Thyroid gland (tissue), 4 donors: ENCODE data around the gene TELO2. TPM values are rescaled to one million over a fixed set of nuclear protein-coding genes. Genes with fewer than 3 reads are reported as not detected.
A peak's percentile ranks its signal among the peaks of the same experiment; 100 is the strongest.

Experiments used
- DNase-seq, 2 donors: peaks; one replicate each; pipeline ENCODE4 v3.0.0-alpha.2; 2019
- H3K27ac ChIP-seq, 3 donors: fragments of 200-600 bp; sonication (generic); 1 replicate in 2 of 3; 2 replicates in 1 of 3; pipeline ENCODE4 v1.5.1; 2016 to 2019; ENCODE audit warnings: mild to moderate bottlenecking in 1 of 3, moderate library complexity in 1 of 3
- H3K27me3 ChIP-seq: fragments of 200-600 bp; sonication (generic); one replicate; pipeline ENCODE4 v1.5.1; 2019
- H3K36me3 ChIP-seq, 2 donors: fragments of 200-600 bp; sonication (generic); one replicate each; pipeline ENCODE4 v1.5.1; 2016 to 2019
- H3K4me1 ChIP-seq, 2 donors: fragments of 200-600 bp; sonication (generic); one replicate each; pipeline ENCODE4 v1.5.1; 2017 to 2019
- H3K4me3 ChIP-seq, 3 donors: fragments of 200-600 bp; sonication (generic); replicated peaks in 1 of 3; 1 replicate in 2 of 3; 2 replicates in 1 of 3; pipeline ENCODE4 v1.5.1; 2016; ENCODE audit warnings: mild to moderate bottlenecking in 1 of 3
- H3K9me3 ChIP-seq: fragments of 200-600 bp; sonication (generic); one replicate; pipeline ENCODE4 v1.5.1; 2017
- CTCF ChIP-seq, 6 experiments: fragments of 200-600 bp in 3 of 6; fragments of 450-650 bp in 3 of 6; sonication (generic) in 3 of 6; IDR thresholded peaks; one replicate each; pipeline ENCODE4 v1.5.1; 2016 to 2019; ENCODE audit warnings: antibody characterized with exemption in 6 of 6, mild to moderate bottlenecking in 2 of 6, inconsistent platforms in 1 of 6, moderate library complexity in 1 of 6
- POLR2A ChIP-seq, 2 donors: fragments of 450-650 bp; IDR thresholded peaks; one replicate each; pipeline ENCODE4 v1.6.1; 2017; ENCODE audit warnings: antibody characterized with exemption in 2 of 2, mild to moderate bottlenecking in 2 of 2, moderate library complexity in 1 of 2
- WGBS, 2 donors: methylation state at CpG; one replicate each; pipeline ENCODE4 v1.1.5; 2017; 5-methylcytosine and 5-hydroxymethylcytosine counted together
- intact Hi-C: fragments of 100-400 bp; cut with DNase I; formaldehyde crosslinking; loops from one replicate; pipeline ENCODE4 v1.15.1; 2023
- total RNA-seq, 4 donors: library from RNA; depleted of rRNA; stranded (reverse); fragments of >200 nt; gene quantifications; one replicate each; pipeline ENCODE4 v1.2.3, GENCODE V29; 2016

TELO2 gene
- total RNA-seq, 4 donors from 2014 or later, result 12.5 to 19.4 (median 12.8) TPM

GRCh38 chr16:1494129-1494640 lies 1.0 kb downstream of the TELO2 start:
- Histone ChIP-seq H3K4me3 (peak overlapping the region; percentile 48 to 74 (median 64)), H3K36me3 (peaks cover 5 to 18% of the 10 kb centered on the region in 2 donors), H3K4me1 (peaks cover 10 to 20% of the 10 kb centered on the region in 2 donors), H3K9me3 (no peaks in the 10 kb centered on the region), H3K27ac (peak overlapping the region in 1 of 3 donors; percentile 81), H3K27me3 (no peaks in the 10 kb centered on the region)
- DNase-seq, result peak; percentile 27 to 28
- peak in 4 of 6 experiments; percentile 11 to 38 (median 18) for TF ChIP-seq CTCF (IDR thresholded peaks at IDR 0.05)
- TF ChIP-seq POLR2A (IDR thresholded peaks at IDR 0.05), result no peak
- intact Hi-C loops, result loop anchor here (5.0 kb wide), 1 partner anchor 108 kb away; no protein-coding TSS in a partner anchor
- WGBS, 2 donors, result 44% methylated on average over 24 of the region's 25 CpGs; no CpG with 5 or more reads in 1 of the 2 donors

DNA sequence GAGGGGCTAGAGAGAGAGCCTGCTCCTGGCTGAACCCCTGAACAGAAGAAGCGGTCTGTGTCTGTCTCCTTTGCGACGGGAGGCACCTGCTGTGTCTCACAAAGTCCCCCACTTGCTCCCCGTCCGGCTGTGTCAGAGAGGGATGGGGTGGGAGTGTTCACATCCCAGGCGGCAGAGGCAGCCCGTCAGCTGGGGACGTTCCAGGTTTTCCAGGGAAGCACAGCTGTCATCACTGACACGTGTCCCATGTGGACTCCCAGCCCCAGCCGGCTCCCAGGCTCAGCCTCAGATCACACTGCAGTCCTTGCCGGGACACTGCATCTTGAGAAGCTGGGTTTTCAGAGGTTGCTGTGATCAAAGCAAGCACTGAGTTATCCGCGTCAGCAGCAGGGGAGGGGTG lies 1.6 kb downstream of the TELO2 start:
- intact Hi-C loops, result loop anchor here (5.0 kb wide), 1 partner anchor 108 kb away; no protein-coding TSS in a partner anchor
- no peak for TF ChIP-seq CTCF (IDR thresholded peaks at IDR 0.05)
- TF ChIP-seq POLR2A (IDR thresholded peaks at IDR 0.05), result no peak
- Histone ChIP-seq H3K36me3 (peaks cover 5 to 22% of the 10 kb centered on the region in 2 donors), H3K27ac (no peak overlapping the region), H3K4me3 (no peak overlapping the region), H3K4me1 (peaks cover 10 to 20% of the 10 kb centered on the region in 2 donors), H3K27me3 (no peaks in the 10 kb centered on the region), H3K9me3 (no peaks in the 10 kb centered on the region)
- WGBS, 2 donors, result 79 to 81% methylated on average over 3 to 13 of the region's 13 CpGs
- DNase-seq, result no peak

GRCh38 chr16:1495211-1495888 lies 2.2 kb downstream of the TELO2 start:
- H3K27ac ChIP-seq, result no peak overlapping the region
- no peaks in the 10 kb centered on the region for H3K9me3 ChIP-seq
- TF ChIP-seq CTCF (IDR thresholded peaks at IDR 0.05) (no peak), POLR2A (IDR thresholded peaks at IDR 0.05) (no peak)
- 93 to 96% methylated on average over 35 to 36 of the region's 39 CpGs for WGBS, 2 donors
- peaks cover 7 to 27% of the 10 kb centered on the region in 2 donors for H3K36me3 ChIP-seq
- no peaks in the 10 kb centered on the region for H3K27me3 ChIP-seq
- H3K4me3 ChIP-seq, result no peak overlapping the region
- peaks cover 10 to 20% of the 10 kb centered on the region in 2 donors for H3K4me1 ChIP-seq
- intact Hi-C loops, result no loop called here
- no peak for DNase-seq

DNA sequence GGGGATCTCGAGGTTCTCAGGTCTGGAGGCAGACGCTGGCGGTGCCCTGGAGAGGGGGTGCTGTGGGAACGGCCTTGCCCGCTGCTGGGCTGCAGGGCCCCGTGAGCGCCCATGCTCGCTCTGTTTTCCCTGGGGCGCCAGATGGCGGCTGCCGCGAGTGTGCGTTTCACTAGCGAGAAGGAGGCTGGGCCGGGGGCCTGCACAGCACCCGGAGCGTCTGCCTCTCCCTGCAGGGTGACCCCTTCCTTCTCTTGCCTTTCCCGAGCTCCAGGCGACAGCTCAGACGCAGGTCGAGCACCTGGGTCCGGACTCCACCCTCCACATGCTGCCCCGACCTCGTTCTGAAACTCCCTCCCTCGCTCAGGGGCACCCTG lies 2.7 kb downstream of the TELO2 start:
- Histone ChIP-seq H3K36me3 (peaks cover 12 to 32% of the 10 kb centered on the region in 2 donors), H3K27me3 (no peaks in the 10 kb centered on the region), H3K27ac (no peak overlapping the region), H3K4me3 (no peak overlapping the region), H3K9me3 (no peaks in the 10 kb centered on the region), H3K4me1 (peaks cover 10 to 20% of the 10 kb centered on the region in 2 donors)
- TF ChIP-seq POLR2A (IDR thresholded peaks at IDR 0.05) (no peak), CTCF (IDR thresholded peaks at IDR 0.05) (no peak)
- intact Hi-C loops, result no loop called here
- 93 to 100% methylated on average over 10 to 18 of the region's 25 CpGs for WGBS, 2 donors
- DNase-seq, result no peak

DNA sequence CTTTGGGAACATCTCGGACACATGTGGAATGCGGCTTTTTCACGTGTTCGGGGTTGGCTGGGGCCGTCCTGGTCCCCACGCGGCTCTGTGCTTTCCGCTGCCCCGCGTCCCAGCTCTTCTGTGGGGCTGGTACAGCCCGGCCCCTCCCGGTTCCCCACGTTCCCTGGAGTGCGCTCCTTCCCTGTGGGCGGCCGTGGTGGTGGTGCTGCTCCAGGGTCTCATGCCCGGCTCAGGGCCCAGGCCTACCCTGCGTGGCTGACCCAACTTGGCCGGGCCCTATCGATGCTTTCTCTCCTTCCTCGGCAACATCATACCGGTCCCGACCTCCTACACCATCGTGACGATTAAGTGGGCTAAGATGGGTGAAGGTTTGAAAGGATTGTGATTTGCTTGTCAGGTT lies 3.3 kb downstream of the TELO2 start:
- Histone ChIP-seq H3K27me3 (no peaks in the 10 kb centered on the region), H3K4me3 (no peak overlapping the region), H3K27ac (no peak overlapping the region), H3K4me1 (peaks cover 10 to 20% of the 10 kb centered on the region in 2 donors), H3K36me3 (peaks cover 18 to 38% of the 10 kb centered on the region in 2 donors), H3K9me3 (no peaks in the 10 kb centered on the region)
- WGBS, 2 donors, result 93 to 96% methylated on average over 25 of the region's 25 CpGs
- intact Hi-C loops, result no loop called here
- no peak for DNase-seq
- TF ChIP-seq POLR2A (IDR thresholded peaks at IDR 0.05) (no peak), CTCF (IDR thresholded peaks at IDR 0.05) (no peak)
